Measurements from ENCODE around the gene GPR171. TPM values are rescaled to one million over a fixed set of nuclear protein-coding genes. Genes with fewer than 3 reads are reported as not detected.

The GPR171 gene
- total and polyA plus RNA-seq, 2 experiments from 2014 or later, result not detected

GRCh38 chr3:151210676-151211381 lies 7.8 kb upstream of the GPR171 start:
- H3K27me3 ChIP-seq, result no peaks in the 10 kb centered on the region
- no peak overlapping the region for H3K4me3 ChIP-seq
- H3K36me3 ChIP-seq, result no peaks in the 10 kb centered on the region
- peak in 1 of 2 donors; percentile 41 for DNase-seq (ENCODE audit: low read depth in 1 of 2, low spot score in 1 of 2)
- H3K4me1 ChIP-seq (ENCODE audit: low read depth), result peaks cover 2% of the 10 kb centered on the region
- peak; percentile 23 for TF ChIP-seq CTCF (IDR thresholded peaks at IDR 0.05; ENCODE audit: low read depth, low read length)
- no peak overlapping the region for H3K27ac ChIP-seq
- no peaks in the 10 kb centered on the region for H3K9me3 ChIP-seq (ENCODE audit: low read depth)

GRCh38 chr3:151209654-151210053 lies 6.6 kb upstream of the GPR171 start:
- H3K36me3 ChIP-seq, result no peaks in the 10 kb centered on the region
- H3K27me3 ChIP-seq, result no peaks in the 10 kb centered on the region
- TF ChIP-seq CTCF (IDR thresholded peaks at IDR 0.05; ENCODE audit: low read depth, low read length), result no peak
- H3K4me1 ChIP-seq (ENCODE audit: low read depth), result no peaks in the 10 kb centered on the region
- no peak for DNase-seq (ENCODE audit: low read depth in 1 of 2, low spot score in 1 of 2)
- H3K9me3 ChIP-seq (ENCODE audit: low read depth), result no peaks in the 10 kb centered on the region
- no peak overlapping the region for H3K4me3 ChIP-seq
- no peak overlapping the region for H3K27ac ChIP-seq

- DNase-seq (ENCODE audit: low read depth in 1 of 2, low spot score in 1 of 2), result no peak
- Histone ChIP-seq H3K27ac (no peak overlapping the region), H3K4me1 (ENCODE audit: low read depth) (peaks cover 7% of the 10 kb centered on the region), H3K27me3 (no peaks in the 10 kb centered on the region), H3K36me3 (no peaks in the 10 kb centered on the region), H3K4me3 (no peak overlapping the region), H3K9me3 (ENCODE audit: low read depth) (no peaks in the 10 kb centered on the region)
- no peak for TF ChIP-seq CTCF (IDR thresholded peaks at IDR 0.05; ENCODE audit: low read depth, low read length)
These were observed 3.2 kb upstream of the GPR171 start for GRCh38 chr3:151206201-151206600.

- Histone ChIP-seq H3K36me3 (no peaks in the 10 kb centered on the region), H3K9me3 (ENCODE audit: low read depth) (no peaks in the 10 kb centered on the region), H3K4me3 (no peak overlapping the region), H3K27ac (no peak overlapping the region), H3K27me3 (no peaks in the 10 kb centered on the region), H3K4me1 (ENCODE audit: low read depth) (peaks cover 7% of the 10 kb centered on the region)
- DNase-seq (ENCODE audit: low read depth in 1 of 2, low spot score in 1 of 2), result no peak
- TF ChIP-seq CTCF (IDR thresholded peaks at IDR 0.05; ENCODE audit: low read depth, low read length), result no peak
These were observed 2.5 kb upstream of the GPR171 start for GRCh38 chr3:151205482-151205881.

- no peak overlapping the region for H3K27ac ChIP-seq
- no peaks in the 10 kb centered on the region for H3K36me3 ChIP-seq
- peaks cover 7% of the 10 kb centered on the region for H3K4me1 ChIP-seq (ENCODE audit: low read depth)
- DNase-seq (ENCODE audit: low read depth in 1 of 2, low spot score in 1 of 2), result no peak
- no peak for TF ChIP-seq CTCF (IDR thresholded peaks at IDR 0.05; ENCODE audit: low read depth, low read length)
- H3K9me3 ChIP-seq (ENCODE audit: low read depth), result no peaks in the 10 kb centered on the region
- no peak overlapping the region for H3K4me3 ChIP-seq
- no peaks in the 10 kb centered on the region for H3K27me3 ChIP-seq
These were observed 1.8 kb upstream of the GPR171 start for GRCh38 chr3:151204530-151205402.

Measured in cardiac muscle cell (in vitro differentiated cells and primary cell).